K562 (cell line): Measurements from ENCODE around the gene SEMA4F. TPM values are rescaled to one million over a fixed set of nuclear protein-coding genes. Genes with fewer than 3 reads are reported as not detected.

Experiments
- ATAC-seq: fragments of 200-7000 bp; cut with Tn5 transposase; 3 replicates; pipeline ENCODE4 v1.9.1; 2020; ENCODE audit warnings: moderate library complexity
- BruUV-seq: library from RNA; stranded (reverse); fragments of 400-500 nt; replicated peaks from 2 replicates; lab custom pipeline; 2021; lab: Mats Ljungman, UMichigan
- CTCF ChIA-PET: fragments of 300-600 bp; formaldehyde crosslinking; extraction: SDS; loops from one replicate; lab custom pipeline; 2021; ENCODE audit warnings: low intra/inter-chr PET ratio; lab: Yijun Ruan, JAX
- POLR2A ChIA-PET: fragments of 300-600, 350-650 bp; sonication (Branson Sonifier 250); formaldehyde crosslinking; extraction: SDS; loops from one replicate; lab custom pipeline; 2021; ENCODE audit warnings: antibody characterized with exemption, inconsistent platforms; lab: Yijun Ruan, JAX
- DNase-seq, 4 experiments: peaks; one replicate each; pipeline versions ENCODE4 v3.0.0 to v3.0.0-alpha.2; 2011 to 2018; ENCODE audit warnings: low spot score in 3 of 4, mixed read lengths in 3 of 4; ENCODE audit errors: extremely low read depth in 1 of 4
- FAIRE-seq: peaks from 2 replicates; lab custom pipeline; 2011; peaks lifted over from hg19 to GRCh38; lab: Jason Lieb, UNC
- H2AFZ ChIP-seq: 2 replicates; pipeline ENCODE4 v1.6.0; 2011; ENCODE audit warnings: low read depth, low read length, control low read depth, inconsistent platforms
- H3K27ac ChIP-seq: fragments of 200-600 bp; 3 replicates; pipeline ENCODE4 v1.8.0; 2011; ENCODE audit warnings: low read depth, mild to moderate bottlenecking, control low read depth, inconsistent platforms, low read length, moderate library complexity, mixed read lengths; ENCODE audit errors: extremely low read depth
- H3K27me3 ChIP-seq, 2 experiments: fragments of 300-600 bp in 1 of 2; 2 replicates in 1 of 2; 3 replicates in 1 of 2; pipeline versions ENCODE4 v1.6.0 to v1.8.0; 2011; ENCODE audit warnings: inconsistent platforms in 2 of 2, low read length in 2 of 2, mild to moderate bottlenecking in 1 of 2, mixed read lengths in 1 of 2, moderate library complexity in 1 of 2; ENCODE audit not compliant: control insufficient read depth in 2 of 2, insufficient read depth in 2 of 2
- H3K36me3 ChIP-seq: fragments of 300-600 bp; 3 replicates; pipeline ENCODE4 v1.8.0; 2011; ENCODE audit warnings: mild to moderate bottlenecking, low read length, inconsistent platforms; ENCODE audit not compliant: control insufficient read depth, insufficient read depth
- H3K4me1 ChIP-seq, 2 experiments: fragments of 200-600 bp in 1 of 2; replicated peaks in 1 of 2; 2 replicates in 1 of 2; 3 replicates in 1 of 2; pipeline versions ENCODE4 v1.5.1 to v1.8.0; 2011; ENCODE audit warnings: inconsistent platforms in 2 of 2, low read length in 2 of 2, mild to moderate bottlenecking in 1 of 2, mixed read lengths in 1 of 2, moderate library complexity in 1 of 2; ENCODE audit not compliant: control insufficient read depth in 2 of 2, insufficient read depth in 2 of 2
- H3K4me2 ChIP-seq: 2 replicates; pipeline ENCODE4 v1.6.1; 2011; ENCODE audit warnings: low read length, control low read depth, inconsistent platforms, mixed read lengths; ENCODE audit not compliant: insufficient read depth
- H3K4me3 ChIP-seq: fragments of 200-600 bp; sonication (generic), shearing (Covaris generic); 2 replicates; pipeline ENCODE4 v1.5.1; 2016; ENCODE audit warnings: control low read depth, inconsistent platforms
- H3K79me2 ChIP-seq: fragments of 200-600 bp; 3 replicates; pipeline ENCODE4 v1.8.0; 2011; ENCODE audit warnings: low read length, inconsistent platforms; ENCODE audit not compliant: control insufficient read depth, insufficient read depth
- H3K9ac ChIP-seq, 2 experiments: 2 replicates each; pipeline versions ENCODE4 v1.6.0 to v1.6.1; 2011; ENCODE audit warnings: low read depth in 2 of 2, low read length in 2 of 2, control low read depth in 1 of 2, inconsistent platforms in 1 of 2, mild to moderate bottlenecking in 1 of 2, mixed read lengths in 1 of 2; ENCODE audit not compliant: insufficient read depth in 1 of 2
- H3K9me1 ChIP-seq: one replicate; pipeline ENCODE4 v1.6.0; 2011; ENCODE audit warnings: inconsistent platforms, mild to moderate bottlenecking, low read length, moderate library complexity; ENCODE audit not compliant: control insufficient read depth, insufficient read depth
- H3K9me3 ChIP-seq: replicated peaks from 2 replicates; pipeline ENCODE4 v1.5.1; 2011; ENCODE audit warnings: low read depth, low read length, inconsistent platforms; ENCODE audit not compliant: control insufficient read depth, insufficient read depth
- H4K20me1 ChIP-seq: replicated peaks from 2 replicates; pipeline ENCODE4 v1.6.1; 2011; ENCODE audit warnings: low read length, inconsistent platforms, mixed read lengths; ENCODE audit not compliant: control insufficient read depth, insufficient read depth
- GABPB1 ChIP-seq: sonication (generic); formaldehyde crosslinking; IDR thresholded peaks from 2 replicates; pipeline ENCODE4 v1.8.0; 2022; ENCODE audit warnings: mild to moderate bottlenecking, missing genetic modification reagents
- MAFF ChIP-seq: IDR thresholded peaks from 2 replicates; pipeline ENCODE4 v1.6.1; 2012; ENCODE audit warnings: low read length, improper control_type of control experiment
- MAFG ChIP-seq: fragments of 450-650 bp; conservative IDR thresholded peaks from 2 replicates; pipeline ENCODE4 v1.6.1; 2016; ENCODE audit warnings: missing genetic modification characterization, missing compliant biosample characterization
- SP2 ChIP-seq: IDR thresholded peaks from 2 replicates; pipeline ENCODE4 v1.6.1; 2011; ENCODE audit warnings: mild to moderate bottlenecking, low read depth, low read length, moderate library complexity; ENCODE audit not compliant: poor library complexity, severe bottlenecking; ENCODE audit errors: extremely low read depth
- TEAD1 ChIP-seq, 2 experiments: fragments of 450-650 bp in 1 of 2; sonication (generic) in 1 of 2; formaldehyde crosslinking; IDR thresholded peaks; 2 replicates each; pipeline versions ENCODE4 v1.4.0 to v1.8.0; 2020 to 2022; ENCODE audit warnings: mild to moderate bottlenecking in 2 of 2, missing genetic modification reagents in 1 of 2
- ZBTB33 ChIP-seq: sonication (generic); formaldehyde crosslinking; IDR thresholded peaks from 2 replicates; pipeline ENCODE4 v1.8.1; 2023; ENCODE audit warnings: mild to moderate bottlenecking, missing genetic modification reagents
- ZBTB9 ChIP-seq: fragments of 450-650 bp; formaldehyde crosslinking; IDR thresholded peaks from 2 replicates; pipeline ENCODE4 v1.4.0; 2020; ENCODE audit warnings: mild to moderate bottlenecking, moderate library complexity
- ZNF561 ChIP-seq: fragments of 450-650 bp; formaldehyde crosslinking; conservative IDR thresholded peaks from 2 replicates; pipeline ENCODE4 v1.4.0; 2020; ENCODE audit warnings: mild to moderate bottlenecking, moderate library complexity
- ZNF644 ChIP-seq: fragments of 200-800 bp; sonication (Bioruptor generic); IDR thresholded peaks from 2 replicates; pipeline ENCODE4 v1.6.1; 2016; ENCODE audit warnings: low read depth, missing genetic modification characterization, missing compliant biosample characterization
- WGBS: fragments of 100-300 bp; shearing (Covaris generic); methylation state at CpG from one replicate; pipeline ENCODE4 v1.1.6; 2016; ENCODE audit warnings: low coverage, mixed read lengths; ENCODE audit not compliant: insufficient coverage; ENCODE audit errors: missing lambda C conversion rate; 5-methylcytosine and 5-hydroxymethylcytosine counted together
- in situ Hi-C: fragments of 300-500 bp; cut with MboI; formaldehyde crosslinking; loops from 4 replicates; pipeline ENCODE4 v1.15.0; 2018; ENCODE audit warnings: inconsistent platforms, mixed read lengths
- intact Hi-C: fragments of 100-400 bp; cut with micrococcal nuclease; formaldehyde crosslinking; loops from 2 replicates; pipeline ENCODE4 v1.14.2; 2022
- polyA plus RNA-seq, 8 experiments: library from polyadenylated mRNA; depleted of rRNA in 4 of 8; stranded (reverse) in 5 of 8; unstranded in 3 of 8; fragments of >200 nt; fragmentation: Nextera tagmentation in 2 of 8; fragmentation: Illumina TruSeq in 1 of 8; extraction: Ambion mirVana in 2 of 8; extraction: Trizol in 1 of 8; gene quantifications; 2 replicates each; pipeline versions ENCODE4 v1.2.1 to v1.2.3, GENCODE V29; 2011 to 2014; ENCODE audit warnings: inconsistent platforms in 1 of 8, missing spikeins in 1 of 8
- total RNA-seq, 7 experiments: library from RNA; depleted of rRNA in 6 of 7; stranded (reverse); fragments of >200 nt in 6 of 7; fragmentation: Illumina TruSeq in 2 of 7; extraction: Trizol in 2 of 7; gene quantifications; 2 replicates each; pipeline versions ENCODE4 v1.2.1 to v1.2.3, GENCODE V29; 2011 to 2021; ENCODE audit warnings: low replicate concordance in 1 of 7

SEMA4F gene
- total and polyA plus RNA-seq, 9 of the 15 experiments (the other 6 are each of a cell fraction or from before 2014, with no cell fraction given), result 0.08 to 1.6 (median 0.33) TPM

GRCh38 chr2:74658516-74658915 is 4.5 kb downstream of the SEMA4F start:
- no peaks in the 10 kb centered on the region for H3K9me1 ChIP-seq
- WGBS, result 0% methylated on average over 2 of the region's 2 CpGs
- intact Hi-C loops, result no loop called here
- H3K4me2 ChIP-seq, result no peak overlapping the region
- H3K4me1 ChIP-seq, result peaks cover 6 to 14% of the 10 kb centered on the region in 2 experiments
- H2AFZ ChIP-seq, result no peak overlapping the region
- no peaks in the 10 kb centered on the region for H4K20me1 ChIP-seq
- no peaks in the 10 kb centered on the region for H3K36me3 ChIP-seq
- H3K9me3 ChIP-seq, result no peaks in the 10 kb centered on the region
- no peak overlapping the region for H3K27ac ChIP-seq
- CTCF ChIA-PET, result no interaction called here
- FAIRE-seq (no peak), ATAC-seq (no peak), DNase-seq (no peak)
- BruUV-seq, result no TSS peak
- no peak overlapping the region for H3K4me3 ChIP-seq
- POLR2A ChIA-PET, result no interaction called here
- in situ Hi-C loops, result no loop called here
- no peak for TF ChIP-seq ZBTB9 (CRISPR knock-in tag)
- no peak for TF ChIP-seq MAFF
- TF ChIP-seq ZNF644 (tag), result no peak
- TF ChIP-seq SP2, result no peak
- no peak for TF ChIP-seq ZNF561 (CRISPR knock-in tag)
- no peak for TF ChIP-seq MAFG (tag)
- TF ChIP-seq TEAD1 (CRISPR knock-in tag; IDR thresholded peaks at IDR 0.05), result no peak
- no peak for TF ChIP-seq GABPB1 (CRISPR knock-in tag)
- TF ChIP-seq ZBTB33 (CRISPR knock-in tag), result no peak
- no peak overlapping the region for H3K9ac ChIP-seq
- H3K27me3 ChIP-seq, result peaks cover 18 to 33% of the 10 kb centered on the region in 2 experiments; a peak in 4 of 5 replicates
- H3K79me2 ChIP-seq, result no peaks in the 10 kb centered on the region
